Tibial artery (tissue), 4 donors: ENCODE data around the gene SCARB1.
A peak's percentile ranks its signal among the peaks of the same experiment; 100 is the strongest.

Source experiments
- DNase-seq, 2 donors: peaks; one replicate each; pipeline ENCODE4 v3.0.0-alpha.2; 2019
- H3K27ac ChIP-seq, 2 donors: fragments of 200-600 bp; sonication (generic) in 1 of 2; 1 replicate in 1 of 2; 2 replicates in 1 of 2; pipeline ENCODE4 v1.5.1; 2018 to 2019; ENCODE audit warnings: mild to moderate bottlenecking in 1 of 2
- H3K27me3 ChIP-seq, 2 donors: fragments of 200-600 bp; sonication (generic) in 1 of 2; one replicate each; pipeline versions ENCODE4 v1.5.1 to v1.6.0; 2016 to 2019
- H3K36me3 ChIP-seq, 3 donors: fragments of 200-600 bp; sonication (generic) in 2 of 3; one replicate each; pipeline ENCODE4 v1.5.1; 2016 to 2019; ENCODE audit warnings: mild to moderate bottlenecking in 2 of 3
- H3K4me1 ChIP-seq, 4 donors: fragments of 200-600 bp; sonication (generic) in 2 of 4; 1 replicate in 3 of 4; 2 replicates in 1 of 4; pipeline ENCODE4 v1.5.1; 2016 to 2019
- H3K4me3 ChIP-seq, 2 donors: fragments of 200-600 bp; sonication (generic) in 1 of 2; 1 replicate in 1 of 2; 2 replicates in 1 of 2; pipeline ENCODE4 v1.5.1; 2018 to 2019; ENCODE audit warnings: mild to moderate bottlenecking in 2 of 2
- H3K9me3 ChIP-seq, 3 donors: fragments of 200-600 bp; sonication (generic) in 1 of 3; one replicate each; pipeline ENCODE4 v1.5.1; 2016 to 2019
- CTCF ChIP-seq, 2 experiments: fragments of 200-600 bp in 1 of 2; fragments of 450-650 bp in 1 of 2; IDR thresholded peaks; one replicate each; pipeline ENCODE4 v1.5.1; 2017 to 2019; ENCODE audit warnings: antibody characterized with exemption in 2 of 2, mild to moderate bottlenecking in 1 of 2, moderate library complexity in 1 of 2
- intact Hi-C: fragments of 100-400 bp; cut with DNase I; formaldehyde crosslinking; loops from one replicate; pipeline ENCODE4 v1.15.0; 2023; ENCODE audit warnings: low total_unique reads

Gene SCARB1

GRCh38 chr12:124844411-124845397 is 19.0 kb downstream of the SCARB1 start:
- no peak for DNase-seq
- no peak overlapping the region for H3K4me3 ChIP-seq
- H3K9me3 ChIP-seq = no peaks in the 10 kb centered on the region
- H3K4me1 ChIP-seq = peaks cover 0 to 9% (median 0%) of the 10 kb centered on the region in 4 donors
- intact Hi-C loops = no loop called here
- no peaks in the 10 kb centered on the region for H3K36me3 ChIP-seq
- no peak overlapping the region for H3K27ac ChIP-seq
- no peaks in the 10 kb centered on the region for H3K27me3 ChIP-seq
- TF ChIP-seq CTCF (IDR thresholded peaks at IDR 0.05) = no peak

- Histone ChIP-seq H3K4me3 (no peak overlapping the region), H3K9me3 (no peaks in the 10 kb centered on the region), H3K4me1 (peaks cover 0 to 13% (median 3%) of the 10 kb centered on the region in 4 donors), H3K27me3 (no peaks in the 10 kb centered on the region), H3K27ac (no peak overlapping the region), H3K36me3 (no peaks in the 10 kb centered on the region)
- no peak for TF ChIP-seq CTCF (IDR thresholded peaks at IDR 0.05)
- DNase-seq = no peak
- intact Hi-C loops = no loop called here
Observed at GRCh38 chr12:124842800-124843510, 20.7 kb downstream of the SCARB1 start.

GRCh38 chr12:124842073-124842749 is 21.5 kb downstream of the SCARB1 start:
- intact Hi-C loops = no loop called here
- H3K4me1 ChIP-seq = peaks cover 0 to 12% (median 3%) of the 10 kb centered on the region in 4 donors
- TF ChIP-seq CTCF (IDR thresholded peaks at IDR 0.05) = no peak
- no peaks in the 10 kb centered on the region for H3K27me3 ChIP-seq
- no peak overlapping the region for H3K4me3 ChIP-seq
- DNase-seq = no peak
- H3K27ac ChIP-seq = no peak overlapping the region
- H3K9me3 ChIP-seq = no peaks in the 10 kb centered on the region
- H3K36me3 ChIP-seq = no peaks in the 10 kb centered on the region

GRCh38 chr12:124841558-124841945 is 22.1 kb downstream of the SCARB1 start:
- Histone ChIP-seq H3K9me3 (no peaks in the 10 kb centered on the region), H3K27ac (no peak overlapping the region), H3K4me3 (no peak overlapping the region), H3K4me1 (peaks cover 0 to 7% (median 3%) of the 10 kb centered on the region in 4 donors), H3K36me3 (no peaks in the 10 kb centered on the region), H3K27me3 (no peaks in the 10 kb centered on the region)
- no peak for TF ChIP-seq CTCF (IDR thresholded peaks at IDR 0.05)
- intact Hi-C loops = no loop called here
- DNase-seq = no peak

GRCh38 chr12:124837958-124838803 is 25.5 kb downstream of the SCARB1 start:
- Histone ChIP-seq H3K27ac (no peak overlapping the region), H3K27me3 (no peaks in the 10 kb centered on the region), H3K36me3 (no peaks in the 10 kb centered on the region), H3K9me3 (no peaks in the 10 kb centered on the region), H3K4me3 (no peak overlapping the region), H3K4me1 (peaks cover 0 to 15% (median 7%) of the 10 kb centered on the region in 4 donors)
- intact Hi-C loops = no loop called here
- DNase-seq = peak; percentile 69 to 73
- TF ChIP-seq CTCF (IDR thresholded peaks at IDR 0.05) = no peak
